ENCODE results near the gene STYX.

- no peak for TF ChIP-seq CTCF (IDR thresholded peaks at IDR 0.05)
- no peak for TF ChIP-seq EP300 (IDR thresholded peaks at IDR 0.05)
- no peak for TF ChIP-seq POLR2A (IDR thresholded peaks at IDR 0.05)
- TF ChIP-seq POLR2AphosphoS5 (IDR thresholded peaks at IDR 0.05): no peak
These were observed 37.3 kb downstream of the STYX start for GRCh38 chr14:52767058-52767833.
